Gastroesophageal sphincter (tissue), 4 donors: ENCODE measurements around the gene PADI4. TPM values are rescaled to one million over a fixed set of nuclear protein-coding genes. Genes with fewer than 3 reads are reported as not detected.

Source experiments
- ATAC-seq: fragments of 150-250 bp; one replicate; pipeline ENCODE4 v1.9.1; 2016; ENCODE audit warnings: mild to moderate bottlenecking, moderate library complexity
- H3K27ac ChIP-seq, 4 donors: fragments of 200-600 bp; sonication (generic) in 3 of 4; 1 replicate in 3 of 4; 2 replicates in 1 of 4; pipeline ENCODE4 v1.5.1; 2016 to 2019
- H3K27me3 ChIP-seq: fragments of 200-600 bp; sonication (generic); one replicate; pipeline ENCODE4 v1.5.1; 2019
- H3K36me3 ChIP-seq, 2 donors: fragments of 200-600 bp; sonication (generic); one replicate each; pipeline ENCODE4 v1.5.1; 2019; ENCODE audit warnings: control low read depth in 1 of 2
- H3K4me1 ChIP-seq, 3 donors: fragments of 200-600 bp; sonication (generic); 1 replicate in 2 of 3; 2 replicates in 1 of 3; pipeline ENCODE4 v1.5.1; 2016 to 2019; ENCODE audit warnings: control low read depth in 2 of 3
- H3K4me3 ChIP-seq, 2 donors: fragments of 200-600 bp; sonication (generic); one replicate each; pipeline ENCODE4 v1.5.1; 2019; ENCODE audit warnings: mild to moderate bottlenecking in 1 of 2, moderate library complexity in 1 of 2
- H3K9me3 ChIP-seq, 3 donors: fragments of 200-600 bp; sonication (generic); one replicate each; pipeline ENCODE4 v1.5.1; 2017 to 2019; ENCODE audit warnings: control low read depth in 2 of 3
- EP300 ChIP-seq: sonication (generic); formaldehyde crosslinking; IDR thresholded peaks from one replicate; pipeline ENCODE4 v1.6.1; 2017; ENCODE audit warnings: antibody characterized with exemption, mild to moderate bottlenecking
- POLR2A ChIP-seq, 2 donors: fragments of 450-650 bp; IDR thresholded peaks; one replicate each; pipeline ENCODE4 v1.6.1; 2017; ENCODE audit warnings: antibody characterized with exemption in 2 of 2, mild to moderate bottlenecking in 2 of 2, moderate library complexity in 1 of 2
- POLR2AphosphoS5 ChIP-seq: sonication (generic); formaldehyde crosslinking; IDR thresholded peaks from one replicate; pipeline ENCODE4 v1.6.1; 2017; ENCODE audit warnings: antibody characterized with exemption
- WGBS, 2 donors: methylation state at CpG; one replicate each; pipeline ENCODE4 v1.1.5; 2018; ENCODE audit warnings: low coverage in 1 of 2; 5-methylcytosine and 5-hydroxymethylcytosine counted together
- total RNA-seq, 4 donors: library from RNA; depleted of rRNA; stranded (reverse); fragments of >200 nt; gene quantifications; one replicate each; pipeline ENCODE4 v1.1.0, GENCODE V29; 2016
- TF ChIP-seq, protein P1 (sequence below), 4 experiments: fragments of 200-600 bp in 2 of 4; fragments of 450-650 bp in 2 of 4; sonication (generic) in 1 of 4; IDR thresholded peaks; one replicate each; pipeline ENCODE4 v1.5.1; 2017 to 2019; ENCODE audit warnings: antibody characterized with exemption in 4 of 4, mild to moderate bottlenecking in 2 of 4, moderate library complexity in 2 of 4

Gene PADI4
- total RNA-seq, 4 donors from 2014 or later = 1.6 TPM; not detected in 3

GRCh38 chr1:17356387-17357026, 48.5 kb downstream of the PADI4 start:
- H3K27me3 ChIP-seq = peaks cover 27% of the 10 kb centered on the region
- no peak overlapping the region for H3K4me3 ChIP-seq
- H3K9me3 ChIP-seq = no peaks in the 10 kb centered on the region
- TF ChIP-seq, protein P1, sequence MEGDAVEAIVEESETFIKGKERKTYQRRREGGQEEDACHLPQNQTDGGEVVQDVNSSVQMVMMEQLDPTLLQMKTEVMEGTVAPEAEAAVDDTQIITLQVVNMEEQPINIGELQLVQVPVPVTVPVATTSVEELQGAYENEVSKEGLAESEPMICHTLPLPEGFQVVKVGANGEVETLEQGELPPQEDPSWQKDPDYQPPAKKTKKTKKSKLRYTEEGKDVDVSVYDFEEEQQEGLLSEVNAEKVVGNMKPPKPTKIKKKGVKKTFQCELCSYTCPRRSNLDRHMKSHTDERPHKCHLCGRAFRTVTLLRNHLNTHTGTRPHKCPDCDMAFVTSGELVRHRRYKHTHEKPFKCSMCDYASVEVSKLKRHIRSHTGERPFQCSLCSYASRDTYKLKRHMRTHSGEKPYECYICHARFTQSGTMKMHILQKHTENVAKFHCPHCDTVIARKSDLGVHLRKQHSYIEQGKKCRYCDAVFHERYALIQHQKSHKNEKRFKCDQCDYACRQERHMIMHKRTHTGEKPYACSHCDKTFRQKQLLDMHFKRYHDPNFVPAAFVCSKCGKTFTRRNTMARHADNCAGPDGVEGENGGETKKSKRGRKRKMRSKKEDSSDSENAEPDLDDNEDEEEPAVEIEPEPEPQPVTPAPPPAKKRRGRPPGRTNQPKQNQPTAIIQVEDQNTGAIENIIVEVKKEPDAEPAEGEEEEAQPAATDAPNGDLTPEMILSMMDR (IDR thresholded peaks at IDR 0.05) = no peak
- TF ChIP-seq POLR2A (IDR thresholded peaks at IDR 0.05) (no peak), EP300 (no peak), POLR2AphosphoS5 (no peak)
- H3K27ac ChIP-seq = no peak overlapping the region
- no peaks in the 10 kb centered on the region for H3K36me3 ChIP-seq
- no peak for ATAC-seq
- H3K4me1 ChIP-seq = no peaks in the 10 kb centered on the region
- WGBS, 2 donors = 26 to 32% methylated on average over 6 of the region's 12 CpGs

DNA sequence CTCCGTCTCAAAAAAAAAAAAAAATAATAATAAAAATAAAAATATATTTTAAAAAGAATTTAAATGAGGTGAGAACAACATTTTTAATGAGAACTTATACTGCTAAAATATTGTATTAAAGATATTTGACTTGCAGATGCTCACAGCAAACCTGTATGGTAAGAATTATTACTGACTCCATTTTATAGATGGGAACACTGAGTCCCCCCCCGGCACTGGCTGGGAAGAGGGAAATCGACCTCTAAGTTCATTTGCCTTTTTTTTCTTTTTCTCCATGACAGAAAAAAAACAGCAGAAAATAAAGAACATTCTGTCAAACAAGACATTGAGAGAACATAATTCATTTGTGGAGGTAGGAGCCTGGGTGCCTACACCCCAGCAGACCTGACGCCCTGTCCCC, 50.6 kb downstream of the PADI4 start:
- Histone ChIP-seq H3K27ac (no peak overlapping the region), H3K27me3 (peaks cover 24% of the 10 kb centered on the region), H3K36me3 (no peaks in the 10 kb centered on the region), H3K9me3 (no peaks in the 10 kb centered on the region), H3K4me3 (no peak overlapping the region), H3K4me1 (no peaks in the 10 kb centered on the region)
- ATAC-seq = no peak
- TF ChIP-seq POLR2A (IDR thresholded peaks at IDR 0.05) (no peak), POLR2AphosphoS5 (no peak), EP300 (no peak)
- TF ChIP-seq, protein P1 (IDR thresholded peaks at IDR 0.05) = no peak
- WGBS, 2 donors = 62 to 83% methylated on average over 3 of the region's 4 CpGs

DNA sequence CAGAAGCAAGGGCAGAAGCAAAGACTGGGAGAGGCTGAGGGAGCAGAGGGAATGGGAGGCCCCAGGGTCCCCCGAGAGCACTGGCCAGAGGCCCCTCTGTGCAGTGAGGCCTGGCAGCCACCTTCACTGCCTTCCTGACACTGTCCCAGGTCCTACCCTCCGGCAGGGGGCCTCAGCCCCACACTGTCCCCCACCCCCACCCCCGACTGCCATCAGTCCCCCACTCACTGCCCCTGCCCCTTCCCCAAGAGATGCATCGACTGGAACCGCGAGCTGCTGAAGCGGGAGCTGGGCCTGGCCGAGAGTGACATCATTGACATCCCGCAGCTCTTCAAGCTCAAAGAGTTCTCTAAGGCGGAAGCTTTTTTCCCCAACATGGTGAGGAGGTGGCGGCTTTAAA, 51.0 kb downstream of the PADI4 start:
- Histone ChIP-seq H3K36me3 (no peaks in the 10 kb centered on the region), H3K4me1 (no peaks in the 10 kb centered on the region), H3K27ac (no peak overlapping the region), H3K27me3 (peaks cover 28% of the 10 kb centered on the region), H3K4me3 (no peak overlapping the region), H3K9me3 (peaks cover 0 to 1% (median 0%) of the 10 kb centered on the region in 3 donors)
- no peak for ATAC-seq
- 35% methylated on average over 3 of the region's 11 CpGs; no CpG with 5 or more reads in 1 of the 2 donors for WGBS, 2 donors
- TF ChIP-seq, protein P1 (IDR thresholded peaks at IDR 0.05) = no peak
- no peak for TF ChIP-seq POLR2AphosphoS5
- no peak for TF ChIP-seq POLR2A (IDR thresholded peaks at IDR 0.05)
- no peak for TF ChIP-seq EP300

DNA sequence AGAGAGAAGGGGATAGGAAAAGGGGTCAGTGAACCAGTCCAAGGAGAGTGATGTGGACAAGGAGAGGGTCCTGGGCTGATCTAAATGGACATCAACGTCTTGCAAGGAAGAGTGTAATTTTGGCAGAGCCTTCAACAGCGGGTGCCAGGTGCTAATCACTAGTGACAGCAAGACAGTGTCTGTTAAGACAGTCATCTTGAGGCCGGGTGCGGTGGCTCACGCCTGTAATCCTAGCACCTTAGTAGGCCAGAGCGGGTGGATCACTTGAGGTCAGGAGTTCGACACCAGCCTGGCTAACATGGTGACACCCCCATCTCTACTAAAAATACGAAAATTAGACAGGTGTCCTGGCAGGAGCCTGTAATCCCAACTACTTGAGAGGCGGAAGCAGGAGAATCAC, 51.8 kb downstream of the PADI4 start:
- H3K27ac ChIP-seq = no peak overlapping the region
- H3K4me1 ChIP-seq = no peaks in the 10 kb centered on the region
- H3K36me3 ChIP-seq = no peaks in the 10 kb centered on the region
- H3K9me3 ChIP-seq = peaks cover 0 to 8% (median 0%) of the 10 kb centered on the region in 3 donors
- no peak for ATAC-seq
- no peak overlapping the region for H3K4me3 ChIP-seq
- TF ChIP-seq POLR2A (IDR thresholded peaks at IDR 0.05) = no peak
- TF ChIP-seq, protein P1 (IDR thresholded peaks at IDR 0.05) = no peak
- TF ChIP-seq POLR2AphosphoS5 = no peak
- no peak for TF ChIP-seq EP300
- H3K27me3 ChIP-seq = peaks cover 35% of the 10 kb centered on the region
- WGBS, 2 donors = 77 to 97% methylated on average over 5 to 9 of the region's 9 CpGs

GRCh38 chr1:17360272-17360956, 52.4 kb downstream of the PADI4 start:
- TF ChIP-seq, protein P1 (IDR thresholded peaks at IDR 0.05) = no peak
- TF ChIP-seq EP300 (no peak), POLR2AphosphoS5 (no peak), POLR2A (IDR thresholded peaks at IDR 0.05) (no peak)
- no peaks in the 10 kb centered on the region for H3K36me3 ChIP-seq
- ATAC-seq = no peak
- peaks cover 0 to 8% (median 0%) of the 10 kb centered on the region in 3 donors for H3K9me3 ChIP-seq
- no peak overlapping the region for H3K4me3 ChIP-seq
- H3K27ac ChIP-seq = no peak overlapping the region
- no peaks in the 10 kb centered on the region for H3K4me1 ChIP-seq
- peaks cover 37% of the 10 kb centered on the region for H3K27me3 ChIP-seq
- 87% methylated on average over 3 to 5 of the region's 11 CpGs for WGBS, 2 donors
